Ureter (tissue), 1 donor: Measurements from ENCODE around the gene SCUBE1. TPM values are rescaled to one million over a fixed set of nuclear protein-coding genes. Genes with fewer than 3 reads are reported as not detected.

Source experiments
- DNase-seq: peaks from one replicate; pipeline ENCODE4 v3.0.0-alpha.2; 2020; ENCODE audit warnings: low spot score
- total RNA-seq: library from RNA; stranded (reverse); gene quantifications from one replicate; pipeline ENCODE4 v1.2.4, GENCODE V29; 2023
- donor health status: DM: yes; HTN: yes; CAD: no.

The SCUBE1 gene
- total RNA-seq, 1 donor from 2014 or later = 19.0 TPM

GRCh38 chr22:43277987-43278601 lies 65.1 kb downstream of the SCUBE1 start:
- no peak for DNase-seq

DNA sequence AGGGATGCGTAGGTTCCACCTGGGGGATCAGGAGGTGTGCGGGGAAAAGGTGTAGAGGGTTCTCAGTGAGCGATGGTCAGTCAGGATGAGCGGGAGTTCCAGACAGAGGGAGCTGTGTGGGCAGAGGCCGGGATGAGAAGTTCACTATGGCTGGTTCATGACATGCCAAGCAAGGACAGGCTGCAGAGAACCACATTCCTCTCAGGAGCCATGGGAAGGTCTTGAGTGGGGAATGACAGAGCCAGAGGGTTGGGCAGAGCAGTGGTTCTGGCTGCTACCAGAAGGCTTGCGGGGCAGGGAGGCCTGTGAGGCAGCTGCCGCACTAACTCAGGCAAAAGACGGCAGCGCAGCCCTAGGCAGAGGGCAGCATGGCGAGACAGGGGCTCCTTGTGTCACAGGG lies 66.1 kb downstream of the SCUBE1 start:
- DNase-seq = no peak

- DNase-seq = no peak
These were observed 66.9 kb downstream of the SCUBE1 start for GRCh38 chr22:43276321-43276720.

GRCh38 chr22:43275545-43276317 lies 67.4 kb downstream of the SCUBE1 start:
- DNase-seq = no peak

GRCh38 chr22:43274595-43275240 lies 68.5 kb downstream of the SCUBE1 start:
- no peak for DNase-seq

- no peak for DNase-seq
These were observed 69.2 kb downstream of the SCUBE1 start for GRCh38 chr22:43273902-43274484.

DNA sequence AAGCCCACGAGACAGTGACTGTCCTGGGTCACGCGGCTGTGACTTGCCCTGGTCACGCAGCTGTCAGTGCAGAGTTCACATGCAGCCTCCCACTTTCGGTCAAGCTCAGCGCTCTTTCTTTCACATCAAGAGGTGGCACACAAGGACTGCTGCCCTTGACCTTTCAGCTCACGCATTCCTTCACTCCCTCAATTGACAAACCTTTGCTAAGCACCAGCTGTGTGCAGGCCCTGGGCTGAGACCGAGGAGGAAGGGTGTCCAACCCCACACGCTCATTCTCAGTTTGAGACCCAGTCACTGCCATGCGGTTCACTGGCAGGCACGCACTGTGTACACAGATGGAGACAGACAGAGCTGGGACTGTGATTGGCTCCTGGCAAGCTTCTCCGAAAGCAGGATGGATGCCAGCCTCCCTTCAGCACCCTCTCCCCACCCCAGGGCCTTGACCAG lies 70.3 kb downstream of the SCUBE1 start:
- no peak for DNase-seq

- no peak for DNase-seq
These were observed 70.9 kb downstream of the SCUBE1 start for GRCh38 chr22:43272301-43272700.

GRCh38 chr22:43270949-43271348 lies 72.2 kb downstream of the SCUBE1 start:
- DNase-seq = no peak

DNA sequence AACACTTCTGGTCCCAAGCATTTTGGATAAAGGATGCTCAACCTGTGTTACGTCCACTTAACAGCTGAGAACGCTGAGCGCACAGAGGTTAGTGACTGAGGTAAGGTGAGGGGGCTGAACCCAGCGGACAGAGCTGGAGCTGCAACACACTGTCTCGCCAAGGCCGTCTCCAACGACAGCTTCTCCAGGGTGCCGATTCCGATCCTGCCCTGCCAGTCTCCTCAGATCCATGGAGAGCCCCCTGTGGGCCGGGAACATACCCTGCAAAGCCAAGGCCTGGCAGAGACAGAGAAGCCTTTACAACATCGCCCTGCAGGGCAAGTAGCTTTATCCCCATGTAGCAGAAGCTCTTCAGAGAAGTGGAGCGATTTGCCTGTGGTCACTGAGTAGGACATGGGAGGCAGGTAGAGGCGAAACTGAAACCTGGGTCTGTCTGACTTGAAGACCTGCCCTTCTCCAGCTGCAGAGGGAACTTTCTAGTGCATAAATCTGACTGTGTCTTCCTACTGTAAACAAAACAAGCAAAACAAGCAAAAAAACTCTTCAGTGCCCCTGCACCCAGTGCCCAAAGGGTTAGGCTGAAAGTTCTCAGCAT lies 72.8 kb downstream of the SCUBE1 start:
- DNase-seq = no peak

- no peak for DNase-seq
These were observed 73.5 kb downstream of the SCUBE1 start for GRCh38 chr22:43269646-43270045.

DNA sequence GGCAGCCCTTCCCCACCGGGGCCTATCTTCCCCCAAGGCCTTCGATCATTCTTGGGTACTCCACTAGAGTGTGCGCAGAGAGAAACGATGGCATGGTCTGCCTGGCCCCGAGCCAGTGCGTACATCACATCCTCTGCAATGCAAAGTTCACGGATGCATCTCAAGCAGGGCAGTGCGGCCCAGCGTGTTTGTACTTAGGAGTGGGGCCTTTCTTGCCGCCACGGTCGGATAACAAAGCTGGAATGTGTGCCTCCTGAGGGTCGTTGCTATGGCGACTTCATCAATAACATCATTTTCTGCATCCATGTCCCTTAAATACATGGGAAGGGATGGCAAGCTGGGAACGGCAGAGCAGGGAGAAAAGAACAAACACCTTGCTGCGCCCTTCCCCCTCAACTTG lies 73.9 kb downstream of the SCUBE1 start:
- DNase-seq = no peak

DNA sequence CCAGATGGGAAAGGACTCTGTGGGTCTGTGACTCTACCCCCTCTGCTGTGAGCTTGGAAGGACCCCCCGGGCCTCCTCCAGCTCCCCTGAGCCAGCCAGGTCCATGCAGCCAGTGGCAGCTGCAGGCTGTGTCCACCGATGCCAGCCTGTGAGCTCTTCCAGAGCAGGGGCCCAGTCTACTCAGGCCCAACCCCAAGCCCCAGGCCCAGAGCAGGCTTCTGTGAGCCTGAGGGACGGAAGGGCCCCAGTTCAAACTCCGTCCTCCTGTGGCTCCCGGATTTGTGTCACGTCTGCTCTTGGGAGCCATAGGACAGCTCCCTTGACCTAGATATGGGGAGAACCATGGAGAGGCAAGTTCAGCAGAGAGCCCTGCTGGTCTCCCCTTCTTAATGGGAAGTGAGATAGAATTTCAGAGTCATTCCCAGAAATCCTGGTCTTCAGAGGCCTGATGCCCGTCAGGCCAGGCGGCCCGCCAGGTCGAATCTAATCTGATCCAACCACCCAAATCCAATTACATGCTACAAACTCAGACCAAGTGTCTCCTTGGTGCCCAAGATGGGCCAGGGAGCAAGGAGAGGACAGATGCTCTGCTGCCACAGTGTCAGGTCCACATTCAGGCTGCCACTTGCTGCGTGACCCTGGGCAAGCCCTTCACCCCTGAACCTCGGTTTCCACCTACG lies 75.1 kb downstream of the SCUBE1 start:
- DNase-seq = no peak

GRCh38 chr22:43267332-43267980 lies 75.7 kb downstream of the SCUBE1 start:
- DNase-seq = no peak

DNA sequence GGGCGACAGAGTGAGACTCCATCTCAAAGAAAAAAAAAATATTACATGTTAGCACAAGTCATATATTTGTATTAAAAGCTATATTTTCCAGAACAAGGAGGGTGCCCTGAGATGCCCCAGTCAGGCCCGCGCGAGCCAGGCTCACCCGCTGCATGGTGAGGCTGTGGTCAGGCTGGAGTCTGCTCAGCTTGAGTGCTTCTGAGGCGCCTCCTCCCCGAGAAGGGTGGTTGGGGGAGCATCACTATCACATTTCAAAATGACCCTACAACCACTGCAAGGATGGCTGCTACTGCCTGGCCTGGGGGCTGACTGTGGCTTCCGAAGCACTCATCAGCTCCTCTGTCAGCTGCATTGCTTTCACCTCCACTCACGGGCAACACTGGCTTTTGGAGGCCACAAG lies 77.1 kb downstream of the SCUBE1 start:
- DNase-seq = no peak

DNA sequence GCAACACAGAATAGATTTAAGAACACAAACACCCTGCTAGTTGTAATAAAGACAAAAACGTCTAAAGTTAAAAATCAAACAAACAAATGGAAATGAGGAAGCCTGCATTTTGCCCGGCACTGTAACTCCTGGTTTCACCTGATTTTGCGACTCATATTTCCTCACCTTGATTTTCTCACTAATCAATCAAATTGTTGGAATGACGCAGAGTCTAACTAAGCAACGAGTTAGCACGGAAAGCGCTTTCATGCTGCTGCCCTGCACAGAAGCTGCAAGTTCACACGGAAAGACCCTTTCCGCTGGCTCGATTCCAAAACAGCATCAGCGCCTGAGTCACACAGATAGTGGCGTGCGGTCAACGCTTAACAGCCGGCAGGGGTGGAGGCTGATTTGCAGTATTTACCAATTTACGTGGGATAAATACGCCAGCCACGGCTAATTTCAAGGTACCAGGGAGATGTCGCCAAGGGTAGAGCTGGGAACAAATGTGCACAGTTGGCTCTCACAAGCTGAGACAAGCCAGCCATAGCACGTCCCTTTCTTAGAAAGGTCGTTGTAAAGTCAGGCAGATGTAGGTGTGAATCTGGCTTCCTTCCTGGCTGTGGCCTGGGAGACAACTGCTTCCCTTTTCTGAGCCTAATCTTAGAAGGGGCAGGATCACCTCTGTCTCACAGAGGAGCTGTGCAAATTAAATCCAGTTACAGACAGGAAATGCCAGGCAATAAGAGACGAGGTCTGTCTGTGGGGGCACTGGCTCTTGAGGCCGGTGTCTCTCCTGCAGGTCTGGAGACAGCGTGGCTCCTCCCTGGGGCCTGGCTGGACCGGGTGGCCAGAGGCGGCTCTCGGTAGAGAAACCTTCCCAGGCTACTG lies 79.3 kb downstream of the SCUBE1 start:
- DNase-seq = peak; percentile 65

- DNase-seq = peak; percentile 50
These were observed 80.1 kb downstream of the SCUBE1 start for GRCh38 chr22:43262990-43263644.

GRCh38 chr22:43260331-43261231 lies 82.6 kb downstream of the SCUBE1 start:
- no peak for DNase-seq
